ENCODE measurements around the gene MBD3L1. TPM values are rescaled to one million over a fixed set of nuclear protein-coding genes. Genes with fewer than 3 reads are reported as not detected.

Gene MBD3L1
- not detected in 3 replicates for total RNA-seq

DNA sequence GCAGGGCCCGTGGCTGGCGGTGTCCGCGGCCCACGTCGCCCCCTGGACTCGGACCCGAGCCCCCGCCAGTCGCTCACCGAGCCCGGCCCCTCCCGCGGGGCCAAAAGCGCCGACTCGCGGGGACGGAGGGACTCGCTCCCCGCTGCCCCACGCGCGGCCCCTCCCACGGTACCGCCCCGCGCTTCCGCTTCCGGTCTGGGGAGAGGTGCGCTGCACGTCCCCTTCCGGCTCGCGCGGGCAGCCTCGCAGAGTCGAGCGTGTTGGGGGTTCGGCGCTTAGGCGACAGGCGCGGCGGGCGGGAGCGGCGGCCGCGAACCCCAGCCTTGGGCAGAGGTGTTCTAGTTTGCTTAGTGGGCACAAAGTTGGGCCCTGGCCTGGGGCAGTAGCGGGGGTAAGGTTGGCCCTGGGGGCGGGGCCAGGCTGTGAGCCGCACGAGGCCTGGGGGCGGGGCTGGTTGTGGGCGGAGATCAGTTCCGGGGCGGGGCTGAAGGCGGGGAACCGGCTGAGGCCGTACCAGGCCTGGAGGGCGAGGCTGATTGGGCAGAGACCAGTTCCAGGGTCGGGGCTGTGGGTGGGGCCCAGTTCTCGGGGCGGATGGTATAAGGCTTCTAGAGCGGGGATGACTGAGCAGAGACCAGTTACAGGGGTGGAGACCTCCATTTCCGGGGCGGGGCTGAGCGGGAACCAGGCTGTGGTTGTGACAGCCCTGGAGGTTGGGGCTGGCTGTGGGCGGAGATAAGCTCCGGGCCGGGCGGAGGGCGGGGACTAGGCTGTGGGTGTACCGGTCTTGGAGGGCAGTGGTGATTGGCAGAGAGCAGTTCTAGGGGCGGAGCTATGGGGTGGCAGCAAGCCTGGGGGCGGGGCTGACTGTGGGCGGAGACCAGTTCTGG lies at the start of gene MBD3L1, which contains the start of gene ZNF558:
Gene MBD3L1 (plus strand): TSS at position 246 of the 890 bp plus-strand sequence. CDS start 10,302 bp downstream, outside the sequence.
Gene ZNF558 (minus strand): TSS at position 173 of the 890 bp plus-strand sequence. CDS start 9,645 bp downstream, outside the sequence.
- Mint-ChIP-seq H3K4me3 (peak within 1 kb of the TSS; percentile 86), H3K27me3 (ENCODE audit: low read depth) (no peaks in the 10 kb centered on the region), H3K9me3 (peaks cover 13% of the 10 kb centered on the region), H3K27ac (peak within 1 kb of the TSS; percentile 97), H3K4me1 (peaks cover 9% of the 10 kb centered on the region), H3K36me3 (peaks cover 17% of the 10 kb centered on the region)
- TF ChIP-seq, protein P1, sequence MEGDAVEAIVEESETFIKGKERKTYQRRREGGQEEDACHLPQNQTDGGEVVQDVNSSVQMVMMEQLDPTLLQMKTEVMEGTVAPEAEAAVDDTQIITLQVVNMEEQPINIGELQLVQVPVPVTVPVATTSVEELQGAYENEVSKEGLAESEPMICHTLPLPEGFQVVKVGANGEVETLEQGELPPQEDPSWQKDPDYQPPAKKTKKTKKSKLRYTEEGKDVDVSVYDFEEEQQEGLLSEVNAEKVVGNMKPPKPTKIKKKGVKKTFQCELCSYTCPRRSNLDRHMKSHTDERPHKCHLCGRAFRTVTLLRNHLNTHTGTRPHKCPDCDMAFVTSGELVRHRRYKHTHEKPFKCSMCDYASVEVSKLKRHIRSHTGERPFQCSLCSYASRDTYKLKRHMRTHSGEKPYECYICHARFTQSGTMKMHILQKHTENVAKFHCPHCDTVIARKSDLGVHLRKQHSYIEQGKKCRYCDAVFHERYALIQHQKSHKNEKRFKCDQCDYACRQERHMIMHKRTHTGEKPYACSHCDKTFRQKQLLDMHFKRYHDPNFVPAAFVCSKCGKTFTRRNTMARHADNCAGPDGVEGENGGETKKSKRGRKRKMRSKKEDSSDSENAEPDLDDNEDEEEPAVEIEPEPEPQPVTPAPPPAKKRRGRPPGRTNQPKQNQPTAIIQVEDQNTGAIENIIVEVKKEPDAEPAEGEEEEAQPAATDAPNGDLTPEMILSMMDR (IDR thresholded peaks at IDR 0.05; ENCODE audit: unreplicated experiment), result no peak
- DNase-seq (ENCODE audit: low spot score in 2 of 2, unreplicated experiment in 2 of 2), result peak; percentile 94 to 97

DNA sequence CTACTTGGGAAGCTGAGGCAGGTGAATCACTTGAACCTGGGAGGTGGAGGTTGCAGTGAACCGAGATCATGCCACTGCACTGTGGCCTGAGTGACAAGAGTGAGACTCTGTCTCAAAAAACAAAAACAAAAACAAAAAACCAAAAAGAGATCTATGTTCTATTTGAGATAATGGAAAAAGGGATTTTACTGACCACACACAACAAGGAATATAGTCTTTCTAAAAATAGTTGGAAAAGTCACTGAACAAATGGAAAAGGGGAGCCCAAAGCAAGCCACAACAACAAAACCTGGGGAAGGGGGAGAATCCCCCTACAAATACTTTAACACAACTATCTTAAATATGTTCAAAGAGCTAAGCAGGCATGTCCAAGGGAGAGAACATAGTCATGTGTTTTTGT lies 37.4 kb upstream of the MBD3L1 start:
- peaks cover 25% of the 10 kb centered on the region for H3K9me3 Mint-ChIP-seq
- DNase-seq (ENCODE audit: low spot score in 2 of 2, unreplicated experiment in 2 of 2), result no peak
- H3K4me3 Mint-ChIP-seq, result no peak overlapping the region
- H3K27me3 Mint-ChIP-seq (ENCODE audit: low read depth), result no peaks in the 10 kb centered on the region
- no peak overlapping the region for H3K27ac Mint-ChIP-seq
- H3K36me3 Mint-ChIP-seq, result peaks cover 7% of the 10 kb centered on the region
- H3K4me1 Mint-ChIP-seq, result no peaks in the 10 kb centered on the region
- TF ChIP-seq, protein P1 (IDR thresholded peaks at IDR 0.05; ENCODE audit: unreplicated experiment), result no peak

DNA sequence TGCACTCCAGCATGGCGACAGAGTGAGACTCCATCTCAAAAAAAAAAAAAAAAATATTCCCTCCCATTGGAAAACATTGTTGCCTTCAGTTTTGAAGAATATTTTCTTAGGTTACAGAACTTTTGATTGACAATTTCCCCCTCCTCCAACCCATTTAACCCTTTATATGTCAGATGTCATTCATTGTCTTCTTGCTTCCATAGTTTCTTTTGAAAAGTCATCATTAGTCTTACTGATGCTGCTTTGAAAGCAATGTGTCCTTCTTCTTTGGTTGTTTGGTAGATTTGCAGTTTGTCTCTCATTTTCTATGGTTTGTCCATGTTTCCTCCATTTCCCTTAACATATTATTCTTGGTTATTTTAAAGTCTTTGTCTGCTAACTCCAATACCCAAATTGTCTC lies 25.5 kb upstream of the MBD3L1 start:
- Mint-ChIP-seq H3K4me1 (no peaks in the 10 kb centered on the region), H3K36me3 (peaks cover 82% of the 10 kb centered on the region), H3K9me3 (peaks cover 61% of the 10 kb centered on the region), H3K27ac (no peak overlapping the region), H3K27me3 (ENCODE audit: low read depth) (no peaks in the 10 kb centered on the region), H3K4me3 (no peak overlapping the region)
- TF ChIP-seq, protein P1 (IDR thresholded peaks at IDR 0.05; ENCODE audit: unreplicated experiment), result no peak
- DNase-seq (ENCODE audit: low spot score in 2 of 2, unreplicated experiment in 2 of 2), result no peak

DNA sequence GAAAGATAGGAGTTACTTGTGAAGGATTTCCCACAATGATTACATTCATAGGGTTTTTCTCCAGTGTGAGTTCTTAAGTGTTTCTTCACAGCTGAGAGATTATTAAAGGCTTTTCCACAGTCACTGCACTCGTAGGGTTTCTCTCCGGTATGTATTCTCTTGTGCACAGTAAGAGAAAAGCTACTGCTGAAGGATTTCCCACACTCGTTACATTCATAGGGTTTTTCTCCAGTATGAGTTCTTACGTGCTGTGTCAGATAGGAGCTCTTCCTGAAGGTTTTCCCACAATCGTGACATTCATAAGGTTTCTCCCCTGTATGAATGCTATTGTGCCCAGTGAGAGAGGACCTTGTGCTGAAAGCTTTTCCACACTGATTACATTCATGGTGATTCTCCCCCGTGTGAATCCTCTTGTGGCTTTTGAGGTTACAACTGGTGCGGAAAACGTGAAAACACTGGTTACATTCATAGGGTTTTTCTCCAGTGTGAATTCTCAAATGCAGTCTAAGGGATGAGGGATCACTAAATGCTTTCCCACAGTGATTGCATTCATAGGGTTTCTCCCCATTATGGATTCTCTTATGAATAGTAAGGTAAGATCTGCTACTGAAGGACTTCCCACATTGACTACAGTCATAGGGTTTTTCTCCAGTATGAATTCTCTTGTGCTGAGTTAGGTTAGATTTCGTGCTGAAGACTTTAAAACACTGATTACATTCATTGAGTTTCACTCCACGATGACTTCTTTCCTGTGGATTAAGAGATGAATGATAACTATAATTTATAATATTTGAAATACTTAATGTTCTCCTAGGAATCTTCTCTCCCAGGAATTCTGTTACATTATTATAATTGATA lies 20.6 kb upstream of the MBD3L1 start:
- Mint-ChIP-seq H3K36me3 (peaks cover 95% of the 10 kb centered on the region), H3K27ac (no peak overlapping the region)

DNA sequence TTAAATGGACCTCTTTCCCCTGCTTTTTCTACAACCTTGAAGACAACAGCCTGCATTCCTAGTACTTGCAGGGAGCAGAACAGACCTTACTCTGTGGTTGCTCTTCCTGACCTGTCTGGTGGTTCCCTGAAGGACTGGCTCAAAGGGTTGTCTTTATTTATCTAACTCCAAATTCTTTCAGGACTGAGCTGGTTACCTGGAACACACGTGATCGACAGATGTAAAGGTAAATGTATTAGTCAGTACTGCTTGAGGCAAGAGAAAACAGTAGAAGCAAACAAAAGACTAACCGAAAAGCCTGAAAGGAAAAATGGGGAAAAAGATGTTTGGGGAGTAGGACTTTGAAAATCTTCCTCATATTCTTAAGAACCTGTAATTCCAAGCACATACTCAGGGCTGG lies 18.0 kb upstream of the MBD3L1 start:
- H3K36me3 Mint-ChIP-seq, result peaks cover 97% of the 10 kb centered on the region

More for the DNA sequence above, 20.6 kb upstream of the MBD3L1 start:
- Mint-ChIP-seq H3K4me3 (no peak overlapping the region), H3K4me1 (no peaks in the 10 kb centered on the region), H3K9me3 (peaks cover 76% of the 10 kb centered on the region), H3K27me3 (ENCODE audit: low read depth) (no peaks in the 10 kb centered on the region)
- TF ChIP-seq, protein P1 (IDR thresholded peaks at IDR 0.05; ENCODE audit: unreplicated experiment), result no peak
- no peak for DNase-seq (ENCODE audit: low spot score in 2 of 2, unreplicated experiment in 2 of 2)

More for the DNA sequence above, 18.0 kb upstream of the MBD3L1 start:
- peaks cover 83% of the 10 kb centered on the region for H3K9me3 Mint-ChIP-seq
- no peak overlapping the region for H3K4me3 Mint-ChIP-seq
- no peak overlapping the region for H3K27ac Mint-ChIP-seq
- TF ChIP-seq, protein P1 (IDR thresholded peaks at IDR 0.05; ENCODE audit: unreplicated experiment), result no peak
- H3K4me1 Mint-ChIP-seq, result no peaks in the 10 kb centered on the region
- no peaks in the 10 kb centered on the region for H3K27me3 Mint-ChIP-seq (ENCODE audit: low read depth)
- DNase-seq (ENCODE audit: low spot score in 2 of 2, unreplicated experiment in 2 of 2), result no peak
